GM19452 (cell line): ENCODE measurements around the gene FTCDNL1.

Experiments
- ATAC-seq: cut with Tn5 transposase; IDR thresholded peaks from one replicate; pipeline ENCODE4 v1.9.1; 2021; ENCODE audit not compliant: unreplicated experiment

The FTCDNL1 gene

DNA sequence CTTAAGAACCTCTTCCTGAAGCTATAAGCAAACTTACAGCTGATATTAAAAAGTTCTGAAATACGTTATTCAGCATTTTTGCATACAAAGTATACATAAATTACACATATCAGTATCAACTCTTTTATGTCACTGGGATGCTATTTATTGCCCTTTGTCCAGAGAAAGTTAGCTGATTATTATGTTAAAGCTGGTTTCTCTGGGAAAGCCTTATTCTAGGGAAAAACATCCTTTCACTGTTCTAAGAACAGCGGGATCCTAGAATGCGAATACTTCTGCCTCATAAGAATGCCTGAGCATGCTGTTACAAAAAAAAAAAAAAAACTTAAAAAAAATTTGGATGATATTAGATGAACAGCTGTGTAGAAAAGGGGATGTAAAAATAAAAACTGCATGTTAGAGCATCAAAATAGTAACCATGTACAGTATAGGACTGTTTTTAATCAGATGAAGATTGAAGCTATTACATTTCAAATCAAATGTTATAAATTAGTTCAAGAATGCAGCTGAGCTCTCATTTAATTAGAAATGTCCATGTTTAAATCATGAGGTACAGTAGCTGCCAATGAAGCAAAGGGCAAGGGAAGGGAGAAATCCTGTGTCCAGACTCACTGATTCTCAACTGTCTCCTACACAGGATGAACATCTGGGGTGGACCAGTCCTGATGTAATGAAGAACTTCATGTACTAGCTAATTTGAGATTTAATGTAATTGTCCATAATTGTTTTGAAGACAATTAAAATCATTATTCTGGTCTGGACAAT is 8.2 kb downstream of the FTCDNL1 start:
- ATAC-seq, result no peak

DNA sequence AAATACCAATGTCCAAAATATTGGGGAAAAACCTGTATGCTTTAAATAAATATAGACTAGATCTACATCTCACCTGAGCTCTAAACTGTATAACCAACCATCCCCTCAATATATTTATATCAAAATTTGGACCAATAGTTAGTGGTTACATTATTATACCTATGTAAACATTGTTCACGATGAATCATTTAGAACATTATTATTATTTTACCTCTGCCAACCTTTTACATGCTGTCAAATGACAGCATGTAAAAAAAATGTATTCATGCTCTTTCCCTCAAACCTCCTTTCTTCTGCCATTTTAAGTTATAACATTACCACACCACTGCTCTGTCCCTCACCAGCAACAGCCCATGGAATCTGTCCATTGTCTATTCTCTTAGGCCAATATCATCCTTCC is 9.6 kb downstream of the FTCDNL1 start:
- no peak for ATAC-seq

DNA sequence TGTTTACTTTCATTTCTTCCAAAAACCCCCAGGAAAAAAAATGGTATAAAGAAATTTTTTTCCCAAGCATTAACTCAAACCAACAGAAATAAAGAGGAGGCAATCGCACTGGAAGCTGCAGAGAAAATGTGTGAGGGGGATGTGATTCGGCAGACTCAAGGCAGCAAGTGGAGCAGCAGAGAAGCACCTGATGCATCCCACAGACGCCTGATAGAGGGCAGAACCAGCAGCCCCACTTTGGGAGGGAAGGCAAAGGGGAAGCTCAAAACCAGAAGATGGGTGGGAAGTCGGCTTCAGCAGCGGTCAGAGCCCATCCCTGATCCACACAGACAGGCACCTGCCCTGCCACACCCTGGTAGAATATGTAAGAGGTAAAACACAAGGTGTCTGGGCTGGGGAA is 12.6 kb downstream of the FTCDNL1 start:
- no peak for ATAC-seq

DNA sequence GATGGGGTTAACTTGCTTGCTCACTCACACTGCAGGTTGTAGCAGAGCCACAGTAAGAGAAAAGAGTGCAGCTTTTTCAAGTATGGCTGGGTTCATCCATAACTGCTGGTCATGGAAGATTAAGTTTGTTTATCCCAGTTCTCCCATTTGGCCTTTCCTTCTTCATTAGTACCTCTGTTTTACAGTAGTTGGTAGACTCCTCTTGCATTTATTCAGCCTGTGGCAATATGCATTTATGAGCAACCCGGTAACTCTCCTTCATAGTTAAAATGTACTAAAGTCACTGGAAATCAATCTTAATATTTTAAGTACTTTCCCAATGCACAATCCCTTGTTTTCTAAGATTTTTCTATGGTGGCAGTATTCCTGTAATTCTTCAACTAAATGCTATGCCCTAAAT is 14.0 kb downstream of the FTCDNL1 start:
- no peak for ATAC-seq

DNA sequence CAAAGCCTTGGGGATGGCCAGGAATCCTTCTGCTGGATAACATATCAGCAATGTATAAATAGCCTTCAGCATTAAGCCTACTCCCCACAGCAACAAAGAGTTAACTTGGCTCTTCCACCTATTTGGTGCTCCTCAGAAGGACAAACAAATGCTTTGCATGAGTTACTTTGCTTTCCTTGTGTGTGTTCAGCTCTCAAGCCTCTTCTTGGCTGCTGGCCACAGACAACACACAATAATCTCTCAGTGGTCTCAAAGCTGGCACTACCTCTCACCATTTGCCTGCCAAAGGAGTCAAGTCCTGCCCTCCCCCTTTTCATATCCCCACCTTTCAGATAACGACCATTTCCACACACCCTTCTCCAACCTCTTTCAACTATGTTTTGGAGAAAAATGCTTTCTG is 17.5 kb downstream of the FTCDNL1 start:
- no peak for ATAC-seq

DNA sequence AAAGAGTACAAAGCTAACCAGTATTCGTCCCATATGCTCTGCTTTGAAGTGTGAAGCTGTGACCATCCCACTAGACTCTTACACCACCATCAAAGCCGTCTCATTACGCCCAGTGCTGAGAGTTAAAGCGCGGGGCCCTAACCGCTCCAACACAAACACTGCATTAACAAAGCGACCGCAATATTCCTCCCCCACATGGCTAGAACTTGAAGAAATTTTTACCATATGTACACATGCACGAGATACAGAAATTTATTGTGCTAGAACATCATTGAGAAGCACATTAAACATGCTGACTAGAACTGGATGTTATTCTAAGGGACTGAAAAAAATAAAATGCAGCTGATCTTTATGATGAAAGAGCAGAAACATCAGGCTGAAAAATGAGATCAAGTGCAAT is 20.5 kb downstream of the FTCDNL1 start:
- ATAC-seq, result no peak

DNA sequence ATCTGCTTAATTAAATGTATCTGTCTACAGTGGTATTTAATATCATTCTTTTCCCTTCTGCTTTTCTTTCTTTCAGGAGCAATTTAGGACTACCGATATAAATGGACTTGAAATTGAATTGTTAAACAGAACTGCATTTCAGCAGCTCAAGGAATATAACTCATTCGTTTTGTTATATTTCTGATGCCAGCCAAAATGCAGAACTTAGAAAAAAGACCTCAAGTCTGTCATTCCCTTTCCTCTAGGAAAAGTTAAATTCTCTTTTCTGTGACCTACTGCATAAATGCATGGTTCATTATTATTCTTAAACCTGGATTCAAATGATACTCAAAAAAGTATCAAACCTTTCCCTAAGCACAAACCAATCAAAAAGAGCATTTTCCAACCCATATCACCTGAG is 21.4 kb downstream of the FTCDNL1 start:
- no peak for ATAC-seq

DNA sequence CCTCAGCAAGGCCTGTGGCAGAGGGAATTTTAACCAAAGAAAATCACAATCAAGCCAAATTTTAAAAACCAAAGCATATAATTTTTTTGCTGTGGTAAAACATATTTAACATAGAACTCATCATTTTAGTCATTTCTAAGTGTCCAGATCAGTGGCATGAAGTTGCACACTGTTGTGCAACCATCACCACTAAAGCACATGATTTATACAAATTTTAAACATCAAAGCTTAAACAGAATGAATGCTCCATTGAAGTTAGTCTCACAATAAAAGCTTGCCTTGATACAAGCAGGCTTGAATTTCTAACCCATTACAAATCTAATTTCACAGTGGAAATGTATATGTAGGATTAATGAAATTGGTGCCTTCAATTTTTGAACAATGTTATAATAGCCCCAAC is 31.2 kb downstream of the FTCDNL1 start:
- ATAC-seq, result no peak

DNA sequence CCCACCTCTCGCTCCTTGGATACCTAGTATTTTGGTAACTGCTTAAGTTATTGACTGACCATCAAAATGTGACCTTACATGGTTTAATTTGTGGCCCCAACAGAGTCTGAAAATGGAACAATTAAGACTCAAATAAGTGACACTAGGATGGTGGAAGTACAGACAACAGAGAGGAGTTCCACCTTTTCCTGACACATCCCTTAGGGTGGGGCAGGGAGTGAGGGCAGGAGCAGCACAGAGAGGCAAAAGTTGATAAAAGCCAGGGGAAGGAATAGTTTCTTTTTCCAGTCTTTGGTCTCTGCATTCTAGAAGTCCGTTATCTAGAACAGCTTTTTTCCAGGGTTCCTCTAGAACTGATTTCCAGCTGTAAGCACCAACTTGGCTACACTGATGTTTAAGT is 32.2 kb downstream of the FTCDNL1 start:
- no peak for ATAC-seq

DNA sequence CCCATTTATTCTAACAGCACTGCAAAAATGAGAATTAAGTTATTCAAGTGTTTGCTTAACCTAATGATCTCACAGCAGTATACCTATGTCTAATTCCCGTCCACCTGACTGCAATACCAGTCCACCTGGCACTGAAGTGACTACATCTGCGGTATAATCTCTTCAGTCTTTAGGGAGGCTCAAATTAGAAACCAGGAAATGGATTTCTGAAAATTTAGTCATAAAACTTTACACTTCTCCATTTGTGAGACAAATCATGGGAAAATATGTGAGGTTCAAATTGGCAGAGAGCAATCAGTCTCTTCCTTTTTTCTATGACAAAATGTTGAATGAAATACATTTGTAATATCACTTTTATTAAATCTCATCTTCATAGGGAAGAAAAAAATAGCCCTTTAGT is 33.0 kb downstream of the FTCDNL1 start:
- ATAC-seq, result no peak

DNA sequence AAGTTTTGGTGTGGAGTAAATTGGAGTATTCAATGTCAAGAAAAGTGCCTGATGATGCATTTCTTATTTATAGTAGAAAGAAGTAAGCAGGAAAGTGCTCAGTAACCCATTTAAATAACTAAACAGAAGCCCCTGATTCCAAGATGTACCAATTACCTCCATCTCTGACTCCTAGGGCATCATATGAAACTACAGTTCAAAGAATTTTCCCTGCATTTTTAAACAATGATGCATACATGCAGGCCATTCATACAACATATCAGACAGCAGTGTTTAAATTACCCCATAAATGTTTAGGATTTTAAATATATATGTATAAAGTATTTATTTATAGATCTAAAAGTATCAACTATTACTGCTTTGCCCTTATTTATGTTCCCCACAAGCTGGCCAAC is 36.2 kb downstream of the FTCDNL1 start:
- no peak for ATAC-seq

DNA sequence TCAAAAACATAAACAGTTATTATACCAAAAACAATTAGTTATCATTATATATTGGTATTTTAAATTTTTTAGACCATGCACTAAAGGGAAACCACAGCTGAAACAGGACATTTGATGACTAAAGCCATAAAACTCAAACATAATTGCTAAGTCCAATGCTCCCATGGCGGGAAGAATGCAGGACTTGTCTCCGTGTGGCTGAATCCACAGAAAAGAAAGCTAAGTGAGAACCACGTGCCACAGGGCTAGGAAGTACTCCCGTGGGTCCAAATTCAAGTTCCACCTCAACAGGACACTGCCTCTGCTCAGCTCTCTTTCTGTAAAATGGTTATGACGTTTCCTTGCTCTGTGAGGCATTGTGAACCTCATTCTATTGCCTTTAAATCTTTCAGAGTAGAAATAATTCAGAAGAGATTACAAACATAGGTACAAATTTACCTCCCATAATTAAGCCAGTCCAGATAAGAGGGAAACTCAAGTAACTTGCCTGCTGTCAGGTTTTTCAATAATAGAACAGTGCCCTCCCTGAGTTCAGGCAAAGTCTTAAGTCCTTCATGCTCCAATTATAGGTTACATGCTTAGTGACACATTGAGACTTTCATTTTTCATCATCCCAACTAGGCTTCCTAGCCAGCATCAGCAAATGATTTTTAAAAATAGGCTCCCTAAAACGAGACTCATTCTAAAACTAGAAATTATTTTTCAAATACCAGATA is 36.7 kb downstream of the FTCDNL1 start:
- no peak for ATAC-seq

DNA sequence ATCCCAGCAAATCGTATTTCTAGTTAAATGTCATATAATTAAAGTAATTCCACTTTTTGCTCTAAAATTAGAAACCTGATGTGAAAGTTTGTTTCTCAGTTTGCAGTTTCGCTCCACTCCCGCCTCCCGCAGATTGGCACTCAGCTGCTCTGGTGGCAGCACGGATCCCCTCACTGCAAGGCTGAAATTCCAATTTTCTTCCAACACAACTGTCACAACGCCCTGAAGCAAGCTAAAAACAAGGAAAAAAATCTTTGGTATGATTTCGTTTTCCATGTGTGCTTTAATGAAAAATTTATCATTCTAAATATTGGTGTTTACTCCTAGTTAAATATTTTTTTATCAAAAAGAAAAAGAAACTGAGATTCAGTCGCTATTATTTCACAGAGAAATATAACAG is 38.5 kb downstream of the FTCDNL1 start:
- no peak for ATAC-seq

DNA sequence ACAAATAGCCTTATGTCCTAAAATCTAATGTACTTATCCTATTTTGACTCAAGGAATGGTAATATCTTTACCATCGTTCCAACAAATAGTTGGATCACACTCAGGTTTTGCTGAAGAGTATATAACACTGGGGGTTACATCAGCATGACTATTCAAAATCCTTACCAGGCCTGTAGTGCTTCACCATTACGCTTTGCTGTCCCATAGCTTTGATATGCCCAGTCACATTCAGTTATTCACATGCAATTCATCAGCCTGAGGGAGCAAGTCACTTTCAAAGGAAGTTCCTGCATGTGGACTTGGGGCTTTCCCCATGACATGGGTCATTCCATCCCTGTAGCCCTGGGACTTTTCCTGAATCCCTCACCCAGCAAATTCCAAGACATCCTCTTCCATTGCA is 39.6 kb downstream of the FTCDNL1 start:
- no peak for ATAC-seq

DNA sequence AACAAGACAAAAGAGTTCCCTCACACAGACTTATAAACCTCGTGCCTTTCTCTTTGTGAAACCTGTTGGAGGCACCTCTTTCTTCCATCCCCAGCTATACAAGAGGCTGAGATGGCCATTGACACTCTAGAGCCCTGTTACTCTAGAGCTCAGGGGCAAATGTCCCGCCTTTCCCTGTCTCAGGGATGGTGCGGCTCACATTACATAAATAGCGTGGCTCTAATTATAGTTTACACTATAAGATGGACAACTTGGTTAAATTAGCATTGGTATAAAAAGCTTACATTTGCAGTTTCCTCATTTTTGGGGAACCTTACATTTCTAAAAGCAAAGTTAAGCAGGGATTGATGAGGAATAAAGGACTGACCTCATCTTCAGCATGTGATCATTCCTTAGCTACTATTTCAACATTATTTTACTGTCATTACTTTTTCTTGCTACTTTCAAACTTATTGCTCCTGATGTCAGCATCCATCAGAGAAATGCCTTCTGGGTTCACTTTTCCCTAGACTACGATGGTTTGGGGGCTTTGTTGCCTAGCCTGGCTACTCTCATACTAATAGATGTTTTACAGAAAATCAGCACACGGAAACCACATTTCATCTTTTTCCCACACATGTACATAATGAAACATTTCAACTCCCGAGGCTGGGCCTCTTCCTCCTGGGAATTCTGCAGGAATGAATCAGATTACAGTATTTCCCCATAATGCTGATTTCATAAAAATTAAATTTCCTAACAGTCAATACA is 40.4 kb downstream of the FTCDNL1 start:
- no peak for ATAC-seq

DNA sequence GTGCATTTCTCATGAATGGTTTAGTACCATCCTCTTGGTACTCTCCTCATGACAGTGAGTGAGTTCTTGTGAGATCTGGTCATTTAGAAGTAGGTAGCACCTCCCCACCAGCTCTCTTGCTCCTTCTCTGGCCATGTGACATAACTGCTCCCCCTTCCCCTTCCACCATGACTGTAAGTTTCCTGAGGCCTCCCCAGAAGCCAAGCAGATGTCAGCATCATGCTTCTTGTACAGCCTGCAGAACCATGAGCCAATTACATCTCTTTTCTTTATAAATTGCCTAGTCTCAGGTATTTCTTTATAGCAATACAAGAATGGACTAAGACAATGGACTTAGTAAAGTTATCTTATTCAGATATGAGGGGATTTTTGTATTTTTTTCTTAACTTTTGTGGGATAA is 43.0 kb downstream of the FTCDNL1 start:
- ATAC-seq, result no peak

DNA sequence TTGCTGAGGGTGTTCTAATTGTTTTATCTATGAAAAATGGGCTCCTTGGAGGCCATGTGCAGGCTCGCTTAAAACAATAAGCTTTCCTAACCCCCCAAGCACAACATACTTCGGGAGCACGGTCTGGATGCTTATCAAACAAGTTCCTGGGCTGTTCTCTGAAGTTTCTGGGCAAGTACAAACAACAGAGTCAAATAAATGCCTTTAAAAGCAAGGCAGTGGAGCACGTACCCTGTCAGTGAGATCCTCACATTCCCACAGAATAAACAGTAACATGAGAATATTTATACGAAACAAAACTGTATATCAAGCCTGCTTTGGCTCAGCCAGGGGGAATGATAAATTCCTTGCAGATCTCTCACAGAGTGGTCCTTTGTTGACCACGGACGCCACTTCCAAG is 44.8 kb downstream of the FTCDNL1 start:
- no peak for ATAC-seq

DNA sequence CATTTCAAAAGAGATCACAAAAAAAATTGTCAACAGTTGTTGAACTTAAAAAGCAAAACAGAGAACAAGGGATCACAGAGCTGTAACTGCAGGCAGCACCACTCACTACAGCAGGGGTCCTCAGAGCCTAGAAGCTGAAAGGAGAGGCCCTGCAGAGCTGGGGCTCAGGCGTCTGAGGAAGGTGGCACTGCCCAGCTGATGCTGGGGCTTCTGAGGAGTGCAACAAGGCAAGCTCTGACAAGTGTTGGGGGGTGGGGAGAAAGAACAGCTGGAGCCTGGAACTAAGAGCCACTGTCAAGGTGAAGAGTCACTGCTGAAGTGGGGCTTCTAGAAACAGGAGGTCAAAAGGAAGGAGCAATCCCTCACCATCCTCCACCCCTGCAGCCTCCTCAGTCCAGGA is 46.2 kb downstream of the FTCDNL1 start:
- no peak for ATAC-seq

DNA sequence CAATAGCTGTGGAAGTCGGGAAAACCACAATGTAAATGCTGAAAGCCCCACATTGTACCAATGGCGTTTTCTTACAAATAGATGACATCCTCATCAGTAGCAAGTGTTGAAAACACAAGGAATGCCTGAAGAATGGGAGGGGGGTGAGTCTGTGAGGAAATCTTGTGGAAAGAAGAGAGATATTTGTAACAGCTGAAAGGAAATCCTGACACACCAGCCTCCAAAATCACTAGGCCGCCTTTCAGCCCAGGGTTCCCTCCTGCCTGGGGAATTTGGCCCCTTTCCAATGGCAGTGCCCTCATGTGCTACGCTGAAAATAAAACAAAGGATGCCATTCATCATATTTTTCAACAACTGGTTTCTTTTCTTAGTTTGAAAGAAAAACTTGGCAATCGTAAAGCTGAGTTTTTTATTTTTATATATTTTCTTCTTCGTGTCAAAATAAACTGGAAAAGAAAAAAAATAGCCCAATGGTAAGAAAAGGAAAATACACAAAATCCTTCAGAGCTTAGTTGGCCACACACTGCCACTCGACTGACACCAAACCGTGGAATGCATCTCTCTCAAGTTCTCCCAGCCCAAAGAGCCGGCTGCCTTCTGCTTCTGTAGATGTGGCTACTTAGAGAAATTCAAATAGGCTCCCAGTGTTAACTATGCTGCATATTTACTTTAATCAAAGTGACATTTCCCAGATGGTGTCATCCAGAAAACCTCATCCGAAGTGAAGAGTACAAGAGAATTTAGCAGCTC is 52.0 kb downstream of the FTCDNL1 start:
- ATAC-seq, result no peak

DNA sequence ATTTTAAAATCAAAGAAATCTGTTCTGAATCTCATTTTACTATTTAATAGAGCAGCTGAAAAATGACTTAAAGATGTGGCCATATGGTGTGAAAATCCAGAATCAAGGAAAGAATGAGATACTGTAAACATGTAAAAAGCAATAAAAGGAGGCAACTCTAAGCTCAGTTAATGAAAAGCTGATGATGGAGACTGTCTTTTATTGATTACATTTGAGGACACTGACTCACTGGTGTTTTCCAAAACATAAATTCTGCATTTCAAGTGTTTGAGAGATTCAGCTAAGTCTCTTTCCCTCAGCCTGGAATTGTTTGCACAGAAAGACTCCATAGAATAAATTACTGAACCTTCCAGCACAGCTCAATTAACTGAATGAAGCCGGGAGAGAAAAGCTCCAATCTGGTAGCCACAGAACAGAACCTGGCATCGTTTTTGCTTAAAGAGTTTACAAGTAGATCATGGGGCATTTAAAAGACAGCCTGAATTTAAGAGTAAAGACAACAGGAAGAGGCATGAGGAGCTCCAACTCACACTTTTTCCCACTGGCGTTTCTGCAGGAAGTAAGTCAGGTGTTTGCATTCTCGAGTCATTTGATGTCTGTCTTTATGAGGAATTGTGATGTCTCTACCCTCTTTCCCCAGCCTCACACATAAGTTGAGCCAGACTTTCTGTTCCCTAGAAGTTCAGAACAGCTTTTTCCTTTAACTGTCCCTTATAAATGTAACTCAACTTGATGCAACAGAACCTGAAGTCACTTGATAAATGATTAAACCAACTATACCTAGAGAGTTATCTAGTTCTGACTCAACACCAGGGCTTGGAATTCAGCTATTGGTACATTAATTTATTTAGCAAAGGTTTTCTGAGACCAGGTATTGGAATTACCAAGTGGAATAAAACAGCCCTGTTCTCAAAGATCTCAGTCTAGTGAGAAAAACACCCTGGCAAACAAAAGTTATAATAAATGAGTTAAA is 53.3 kb downstream of the FTCDNL1 start:
- ATAC-seq, result peak; percentile 76
